Stomach (tissue), 9 donors: ENCODE measurements around the gene KCNIP4. TPM values are rescaled to one million over a fixed set of nuclear protein-coding genes. Genes with fewer than 3 reads are reported as not detected.

Experiments used
- DNase-seq, 2 donors: peaks; one replicate each; pipeline versions ENCODE4 v3.0.0 to v3.0.0-alpha.2; 2013 to 2019
- H3K27ac ChIP-seq, 5 donors: fragments of 200-600 bp in 4 of 5; sonication (generic) in 4 of 5; one replicate each; pipeline ENCODE4 v1.5.1; 2013 to 2019; ENCODE audit warnings: mild to moderate bottlenecking in 1 of 5, moderate library complexity in 1 of 5
- H3K27me3 ChIP-seq, 3 donors: fragments of 200-600 bp; sonication (generic); one replicate each; pipeline ENCODE4 v1.5.1; 2017 to 2019; ENCODE audit warnings: mixed run types in 1 of 3
- H3K36me3 ChIP-seq, 4 donors: fragments of 200-600 bp; sonication (generic); 1 replicate in 3 of 4; 2 replicates in 1 of 4; pipeline ENCODE4 v1.5.1; 2016 to 2019
- H3K4me1 ChIP-seq, 4 donors: fragments of 200-600 bp; sonication (generic); one replicate each; pipeline ENCODE4 v1.5.1; 2016 to 2019
- H3K4me3 ChIP-seq, 4 donors: fragments of 200-600 bp; sonication (generic) in 3 of 4; one replicate each; pipeline ENCODE4 v1.5.1; 2016 to 2019; ENCODE audit warnings: mild to moderate bottlenecking in 1 of 4
- H3K9me3 ChIP-seq, 4 donors: fragments of 200-600 bp; sonication (generic); one replicate each; pipeline ENCODE4 v1.5.1; 2016 to 2019
- EP300 ChIP-seq: sonication (generic); formaldehyde crosslinking; IDR thresholded peaks from one replicate; pipeline ENCODE4 v1.6.1; 2017; ENCODE audit warnings: antibody characterized with exemption
- POLR2A ChIP-seq, 4 donors: fragments of 450-650 bp; IDR thresholded peaks; one replicate each; pipeline ENCODE4 v1.6.1; 2016; ENCODE audit warnings: antibody characterized with exemption in 4 of 4, control low read depth in 2 of 4, mild to moderate bottlenecking in 1 of 4, moderate library complexity in 1 of 4
- WGBS, 5 donors: extraction: QIAGEN DNeasy Blood & Tissue Kit in 3 of 5; methylation state at CpG; one replicate each; pipeline versions ENCODE4 v1.1.5 to v1.1.7; 2013 to 2018; 5-methylcytosine and 5-hydroxymethylcytosine counted together
- intact Hi-C: fragments of 100-400 bp; cut with DNase I; formaldehyde crosslinking; loops from one replicate; pipeline ENCODE4 v1.15.1; 2023; ENCODE audit warnings: low total_unique reads
- polyA plus RNA-seq, 3 donors: library from polyadenylated mRNA; stranded (reverse); fragments of 200-250 nt; gene quantifications; one replicate each; pipeline ENCODE4 v1.2.3, GENCODE V29; 2013
- total RNA-seq, 5 donors: library from RNA; depleted of rRNA; stranded (reverse); fragments of >200 nt; gene quantifications; one replicate each; pipeline versions ENCODE4 v1.1.0 to v1.2.3, GENCODE V29; 2014 to 2016
- donor health status: healthy with polysubstance abuse.
- donor health status: Bipolar disorder and iron deficiency.
- donor health status: healthy.

The KCNIP4 gene
- total and polyA plus RNA-seq, 8 donors = 0.23 to 1.8 (median 1.3) TPM; not detected in 4

- DNase-seq = no peak
- H3K27me3 ChIP-seq = no peaks in the 10 kb centered on the region
- no peaks in the 10 kb centered on the region for H3K36me3 ChIP-seq
- H3K9me3 ChIP-seq = no peaks in the 10 kb centered on the region
- no peak overlapping the region for H3K4me3 ChIP-seq
- intact Hi-C loops = loop anchor here (10.0 kb wide), 1 partner anchor 255 kb away; no protein-coding TSS in a partner anchor
- H3K4me1 ChIP-seq = peaks cover 0 to 10% (median 3%) of the 10 kb centered on the region in 4 donors
- no peak for TF ChIP-seq EP300
- no peak for TF ChIP-seq POLR2A (IDR thresholded peaks at IDR 0.05)
- WGBS, 5 donors = 52 to 78% (median 63%) methylated on average over 1 of the region's 1 CpG
- H3K27ac ChIP-seq = no peak overlapping the region
These were observed 1268.6 kb downstream of the KCNIP4 start for GRCh38 chr4:20679951-20680350.
